NCI-H1105 treated with DMSO at 0.1 percent for 48 hours (cell line): Measurements from ENCODE around the gene OR8G1.
"Not testable (repeated sequence)": the region's sequence is repeated elsewhere in the genome, so short reads cannot be mapped to it uniquely, and the experiment has no call there.

Experiments
- DNase-seq: peaks from one replicate; lab custom pipeline; 2025; lab: John Stamatoyannopoulos, UW

OR8G1 gene

DNA sequence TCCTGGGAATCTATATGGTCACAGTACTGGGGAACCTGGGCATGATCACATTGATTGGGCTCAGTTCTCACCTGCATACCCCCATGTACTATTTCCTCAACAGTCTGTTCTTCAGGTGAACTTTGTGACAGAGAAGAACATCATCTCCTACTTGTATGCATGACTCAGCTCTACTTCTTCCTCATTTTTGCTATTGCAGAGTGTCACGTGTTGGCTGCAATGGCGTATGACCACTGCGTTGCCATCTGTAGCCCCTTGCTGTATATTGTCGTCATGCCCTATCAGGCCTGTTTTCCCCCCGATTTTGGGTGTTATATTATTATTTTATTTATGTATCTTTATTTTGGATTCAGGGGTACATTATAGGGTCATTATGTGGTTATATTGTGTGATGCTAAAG lies 2.4 kb upstream of the OR8G1 start:
- DNase-seq = no peak

DNA sequence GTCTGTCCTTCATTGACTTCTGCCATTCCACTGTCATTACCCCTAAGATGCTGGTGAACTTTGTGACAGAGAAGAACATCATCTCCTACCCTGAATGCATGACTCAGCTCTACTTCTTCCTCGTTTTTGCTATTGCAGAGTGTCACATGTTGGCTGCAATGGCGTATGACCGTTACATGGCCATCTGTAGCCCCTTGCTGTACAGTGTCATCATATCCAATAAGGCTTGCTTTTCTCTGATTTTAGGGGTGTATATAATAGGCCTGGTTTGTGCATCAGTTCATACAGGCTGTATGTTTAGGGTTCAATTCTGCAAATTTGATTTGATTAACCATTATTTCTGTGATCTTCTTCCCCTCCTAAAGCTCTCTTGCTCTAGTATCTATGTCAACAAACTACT lies 9.0 kb downstream of the OR8G1 start:
- not testable (repeated sequence) for DNase-seq

DNA sequence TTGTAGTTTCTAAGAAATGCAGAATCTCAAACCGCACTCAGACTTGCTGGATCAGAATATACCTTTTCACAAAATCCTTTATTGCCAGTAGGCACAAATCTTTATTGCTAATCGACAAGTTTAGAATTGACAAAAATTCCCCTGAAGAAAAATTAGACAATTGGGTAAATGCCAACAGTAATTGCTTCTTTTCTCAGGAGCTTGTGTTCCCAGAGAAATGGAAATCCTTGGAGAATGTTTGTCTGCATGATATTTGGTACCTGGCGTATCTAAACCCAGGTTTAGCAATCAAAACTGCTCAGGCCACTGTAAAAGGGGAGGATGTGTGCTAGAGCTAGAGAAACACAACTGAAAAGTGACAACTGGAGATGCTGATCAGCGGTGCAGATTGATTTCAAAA lies 15.2 kb downstream of the OR8G1 start, which contains the start of gene OR8G5:
Gene OR8G5, plus strand, starts transcription at position 301 of the 400 bp plus-strand sequence. CDS start 8,556 bp downstream, outside the sequence.
- no peak for DNase-seq

DNA sequence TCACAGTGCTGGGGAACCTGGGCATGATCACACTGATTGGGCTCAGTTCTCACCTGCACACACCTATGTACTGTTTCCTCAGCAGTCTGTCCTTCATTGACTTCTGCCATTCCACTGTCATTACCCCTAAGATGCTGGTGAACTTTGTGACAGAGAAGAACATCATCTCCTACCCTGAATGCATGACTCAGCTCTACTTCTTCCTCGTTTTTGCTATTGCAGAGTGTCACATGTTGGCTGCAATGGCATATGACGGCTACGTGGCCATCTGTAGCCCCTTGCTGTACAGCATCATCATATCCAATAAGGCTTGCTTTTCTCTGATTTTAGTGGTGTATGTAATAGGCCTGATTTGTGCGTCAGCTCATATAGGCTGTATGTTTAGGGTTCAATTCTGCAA lies 24.1 kb downstream of the OR8G1 start:
- not testable (repeated sequence) for DNase-seq

DNA sequence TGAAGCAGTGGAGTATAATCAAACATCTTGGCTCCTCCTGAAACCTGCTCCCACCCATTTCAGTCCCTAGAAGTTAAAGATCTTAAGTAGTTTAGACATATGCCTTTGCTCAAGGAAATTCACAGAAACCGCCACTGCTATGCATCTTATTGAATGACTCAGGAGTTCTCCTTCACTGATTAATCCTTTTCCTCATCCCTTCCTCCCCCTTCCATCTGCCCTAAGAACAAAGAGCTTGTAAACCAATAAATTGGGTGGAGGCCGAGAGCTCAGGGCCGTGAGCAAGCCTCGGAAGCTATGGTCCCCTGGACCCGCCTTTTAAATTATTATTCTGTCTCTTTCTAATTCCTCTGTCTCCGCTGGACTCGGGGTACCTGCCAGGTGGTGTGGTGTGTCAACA lies 30.0 kb downstream of the OR8G1 start:
- not testable (repeated sequence) for DNase-seq

DNA sequence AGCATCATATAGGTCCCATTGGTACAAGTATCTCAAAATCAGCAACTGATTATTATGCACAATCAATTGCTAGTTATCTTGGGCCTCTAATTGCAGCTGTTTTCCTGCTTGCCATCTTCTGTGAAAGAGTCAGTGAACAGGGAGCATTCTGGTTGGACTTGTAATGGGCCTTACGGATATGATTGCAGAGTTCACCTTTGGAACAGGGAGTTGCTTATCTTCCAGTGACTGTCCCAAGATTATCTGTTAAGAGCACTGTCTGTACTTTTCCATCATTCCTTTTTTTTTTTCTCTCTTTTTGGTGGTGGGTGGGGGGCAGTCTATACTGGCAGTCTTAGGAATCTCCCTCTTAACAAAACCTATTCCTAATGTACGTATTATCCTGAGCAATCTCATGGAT lies 33.1 kb downstream of the OR8G1 start:
- no peak for DNase-seq

DNA sequence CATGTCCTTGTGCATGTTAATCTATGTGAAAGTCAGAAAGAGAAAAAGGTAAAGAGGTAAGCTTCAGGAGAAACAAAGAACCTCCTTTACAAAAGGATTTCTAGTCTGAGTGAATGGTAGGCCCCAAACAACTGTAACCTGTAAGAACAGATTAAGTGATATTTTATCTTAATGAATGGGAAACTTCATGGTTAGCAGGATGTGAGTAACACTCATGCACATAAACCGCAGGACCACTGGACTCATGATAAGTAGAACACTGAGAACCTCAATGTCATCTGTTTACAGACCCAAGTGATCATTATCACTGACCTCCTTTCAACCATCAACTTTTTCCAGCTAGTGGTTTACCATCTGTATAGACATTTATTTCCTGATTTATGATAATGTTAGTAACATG lies 35.2 kb downstream of the OR8G1 start:
- no peak for DNase-seq

DNA sequence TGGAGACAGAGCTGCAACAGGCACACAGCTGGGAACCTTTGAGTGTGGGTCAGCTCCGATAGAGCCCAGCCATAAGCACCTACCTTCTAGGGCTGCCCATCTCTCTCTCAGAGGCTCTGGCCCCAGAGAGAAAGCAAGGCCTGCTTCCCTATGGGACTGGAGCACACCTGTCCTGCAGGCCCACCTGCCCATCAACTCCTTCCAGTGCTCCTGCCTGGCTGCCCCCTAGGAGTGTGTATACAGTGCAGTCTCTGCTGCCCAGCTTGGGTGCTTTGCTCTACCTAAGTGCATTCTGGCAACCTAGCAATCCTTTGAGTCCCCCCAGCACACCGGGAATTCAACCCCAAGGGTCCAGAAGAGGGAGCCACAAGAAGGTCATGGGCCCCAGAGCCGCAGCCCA lies 36.3 kb downstream of the OR8G1 start:
- DNase-seq = no peak

DNA sequence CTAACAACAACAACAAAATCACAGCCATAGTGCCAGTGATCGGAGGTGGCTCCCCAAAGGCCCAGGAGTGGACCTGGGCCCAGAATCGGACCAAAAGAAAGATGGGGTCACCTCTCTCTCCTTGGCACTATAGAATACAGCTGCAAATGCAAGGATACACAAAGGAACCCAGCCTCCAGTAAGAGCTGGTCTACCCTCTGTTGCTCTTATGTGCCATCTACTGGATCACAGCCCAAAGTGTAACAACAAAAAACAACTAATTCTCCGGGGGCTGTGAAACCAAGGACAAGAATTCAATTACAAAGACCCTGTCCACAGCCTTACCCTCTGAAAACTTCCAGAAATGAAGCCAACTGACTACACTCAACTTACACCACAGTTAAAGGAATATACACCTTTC lies 36.9 kb downstream of the OR8G1 start:
- DNase-seq = no peak

DNA sequence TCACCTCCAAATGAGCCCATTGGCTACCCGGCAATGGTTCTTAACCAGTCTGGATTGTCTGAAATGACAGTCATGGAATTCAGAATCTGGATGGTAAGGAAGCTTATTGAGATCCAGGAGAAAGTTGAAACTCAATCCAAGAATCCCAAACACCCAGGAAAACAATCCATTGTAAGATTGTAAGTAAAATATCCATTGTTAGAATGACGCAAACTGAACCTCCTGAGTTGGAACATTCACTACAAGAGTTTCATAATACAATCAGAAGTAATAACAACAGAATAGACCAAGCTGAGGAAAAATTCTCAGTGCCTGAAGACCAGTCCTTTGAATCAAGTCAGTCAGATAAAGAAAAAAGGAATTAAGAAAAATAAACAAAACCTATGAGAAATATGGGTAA lies 37.4 kb downstream of the OR8G1 start:
- no peak for DNase-seq

DNA sequence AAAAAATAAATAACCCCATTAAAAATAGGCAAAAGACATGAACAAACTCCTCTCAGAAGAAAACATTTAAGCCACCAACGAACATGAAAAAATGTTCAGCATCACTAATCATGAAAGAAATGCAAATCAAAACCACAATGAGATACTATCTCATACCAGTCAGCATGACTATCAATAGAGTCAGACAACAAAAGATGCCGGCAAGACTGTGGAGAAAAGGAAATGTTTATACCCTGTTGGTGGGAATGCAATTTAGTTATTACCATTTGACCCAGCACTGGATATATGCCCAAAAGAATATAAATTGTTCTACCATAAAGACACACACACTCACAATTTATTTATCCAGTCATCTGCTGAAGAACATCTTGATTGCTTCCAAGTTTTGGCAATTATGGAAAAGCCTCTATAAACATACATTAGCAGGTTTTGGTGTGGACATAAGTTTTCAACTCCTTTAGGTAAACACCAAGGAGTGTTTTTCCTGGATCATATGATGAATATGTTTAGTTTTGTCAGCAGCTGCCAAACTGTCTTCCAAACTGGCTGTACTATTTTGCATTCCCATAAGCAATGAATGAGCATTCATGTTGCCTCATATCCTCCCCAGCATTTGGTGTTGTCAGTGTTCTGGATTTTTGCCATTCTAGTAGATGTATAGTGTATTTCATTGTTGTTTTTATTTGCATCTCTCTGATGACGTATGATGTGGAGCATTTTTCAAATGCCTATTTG lies 44.9 kb downstream of the OR8G1 start:
- DNase-seq = peak; percentile 62

DNA sequence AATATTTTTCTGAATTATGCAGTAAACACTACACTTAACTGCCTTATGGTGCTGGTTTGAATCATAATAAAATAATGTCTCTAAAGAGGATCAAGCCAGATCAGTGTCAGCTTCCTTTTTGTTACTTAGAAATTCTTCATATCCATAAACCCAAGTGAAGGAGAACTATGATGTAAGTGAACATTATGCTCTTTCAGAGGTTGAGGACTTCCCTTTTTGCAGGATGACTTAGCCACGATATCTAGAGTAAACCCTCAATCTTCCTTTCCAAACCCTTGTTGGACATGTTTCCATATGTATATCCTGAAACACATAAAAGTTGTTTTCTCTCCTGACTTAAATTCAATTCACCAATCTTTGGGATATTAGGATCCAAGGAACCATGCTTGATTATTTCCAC lies 53.8 kb downstream of the OR8G1 start:
- DNase-seq = no peak

DNA sequence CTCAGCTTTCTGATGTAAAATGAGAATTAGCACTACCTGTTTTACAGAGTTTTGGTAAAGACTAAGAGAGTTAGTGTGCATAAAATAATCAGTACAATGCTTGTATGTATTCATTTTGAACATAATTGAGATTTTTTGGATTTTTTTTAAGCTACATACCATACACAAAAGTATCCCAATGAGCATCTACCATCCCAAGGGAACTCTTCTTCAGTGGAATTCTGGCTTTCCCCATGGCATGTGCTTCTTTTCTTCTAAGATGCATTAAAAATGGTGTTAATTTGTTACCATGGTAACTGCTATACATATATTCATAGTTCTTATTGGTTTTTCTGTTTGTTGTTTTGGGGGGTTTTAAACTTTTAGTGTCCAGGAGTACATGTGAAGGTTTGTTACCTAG lies 55.1 kb downstream of the OR8G1 start:
- no peak for DNase-seq

DNA sequence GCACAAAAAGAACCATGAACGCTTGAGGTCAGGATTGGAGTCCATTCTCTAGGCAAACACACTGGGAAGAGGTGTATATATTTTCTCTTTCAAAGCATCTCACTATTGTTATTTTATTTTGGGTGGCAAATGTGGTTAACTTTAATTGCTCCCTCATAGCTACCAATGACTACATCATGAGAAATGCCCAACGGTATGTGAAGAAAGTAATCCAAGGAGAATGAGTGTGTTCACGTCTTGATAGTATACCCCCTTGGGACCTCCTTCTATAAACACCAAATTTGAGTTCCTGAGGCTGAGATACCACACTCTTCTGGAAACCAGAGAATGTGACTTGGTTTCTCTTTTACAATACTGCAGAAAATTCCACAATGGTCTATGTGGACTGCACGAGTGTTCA lies 57.0 kb downstream of the OR8G1 start:
- DNase-seq = no peak

DNA sequence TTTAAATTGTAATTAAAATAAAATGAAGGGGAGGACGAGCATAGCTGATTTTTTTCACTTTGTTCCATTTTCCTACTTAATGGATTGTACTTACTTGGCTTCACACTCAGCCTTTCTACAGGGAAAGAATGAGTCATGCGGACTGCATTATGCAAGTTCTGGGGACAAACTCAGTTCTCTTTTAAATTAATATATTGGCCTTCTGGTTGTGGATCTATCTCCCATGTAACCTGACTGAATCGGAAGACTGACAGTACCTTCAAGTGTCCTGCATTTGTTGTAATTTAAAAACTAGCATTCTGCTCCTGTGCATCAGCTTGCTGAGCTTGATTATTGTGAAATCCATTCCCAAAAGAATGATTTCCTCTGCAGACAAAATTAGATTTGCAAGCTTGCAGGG lies 60.7 kb downstream of the OR8G1 start:
- no peak for DNase-seq

DNA sequence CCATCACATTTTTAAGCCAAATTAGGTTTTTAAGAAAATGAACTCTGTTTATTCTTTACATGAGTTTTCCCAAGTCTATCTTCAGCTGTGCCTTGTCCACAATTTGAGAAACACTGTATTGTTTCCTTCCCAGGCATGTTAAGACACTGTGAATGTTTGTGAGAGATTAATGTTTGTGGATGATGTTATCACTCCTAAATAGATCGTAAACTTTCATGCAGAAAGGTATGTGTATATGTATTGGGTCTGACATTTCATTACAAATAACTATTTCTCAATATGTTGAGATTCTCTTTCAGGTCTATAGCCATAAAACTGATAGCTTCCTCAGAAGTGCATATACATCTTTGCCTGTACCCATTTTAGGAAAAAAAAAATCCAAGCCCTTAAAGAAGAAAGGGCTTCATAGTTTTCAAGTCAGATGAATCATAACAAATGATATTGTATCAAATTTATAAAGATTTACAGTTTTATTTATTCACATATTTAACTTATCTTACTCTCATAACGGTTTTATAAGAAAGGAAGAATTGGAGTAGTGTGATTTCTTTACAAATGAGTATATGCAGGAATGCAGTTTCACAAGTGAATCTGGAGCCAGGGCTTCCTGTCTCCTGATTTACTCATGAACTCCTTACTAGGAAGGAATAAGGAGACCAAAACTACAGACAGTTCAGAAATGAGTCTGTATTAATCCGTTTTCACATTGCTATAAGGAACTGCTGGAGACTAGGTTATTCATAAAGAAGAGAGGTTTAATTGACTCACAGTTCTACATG lies 61.6 kb downstream of the OR8G1 start:
- no peak for DNase-seq
